ENCODE data around the gene DDC.

The DDC gene

DNA sequence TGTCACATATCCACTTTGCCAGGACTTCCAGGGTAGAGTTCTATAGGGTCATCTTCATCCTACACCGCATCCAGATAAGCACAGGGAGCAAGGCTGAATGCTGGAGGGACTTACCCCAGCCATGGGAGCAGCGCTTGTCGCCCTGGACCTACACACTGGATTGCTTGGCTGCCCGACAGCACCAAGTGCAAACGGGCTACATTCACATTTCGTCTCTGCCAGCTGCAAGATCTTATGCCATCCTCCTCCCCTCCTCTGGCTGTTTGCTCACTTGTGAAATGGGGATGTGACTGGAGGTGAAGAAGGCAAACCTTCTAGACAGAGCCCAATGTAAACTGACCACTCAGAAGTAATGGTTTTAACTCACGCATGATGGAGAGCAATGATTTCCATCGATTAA is 1.0 kb downstream of the DDC start:
- H3K9me3 ChIP-seq (ENCODE audit: insufficient read depth, low read length) = no peaks in the 10 kb centered on the region
- H3K4me3 ChIP-seq (ENCODE audit: insufficient read depth, low read length, poor library complexity, severe bottlenecking) = no peak overlapping the region
- H3K27me3 ChIP-seq (ENCODE audit: low read length) = no peaks in the 10 kb centered on the region
- no peak overlapping the region for H3K9ac ChIP-seq (ENCODE audit: low read length)
- no peaks in the 10 kb centered on the region for H3K36me3 ChIP-seq (ENCODE audit: low read length)
- H2AFZ ChIP-seq (ENCODE audit: low read depth, low read length, severe bottlenecking) = no peak overlapping the region
- no peak overlapping the region for H3K4me2 ChIP-seq (ENCODE audit: low read depth, low read length, poor library complexity, severe bottlenecking)
- no peak overlapping the region for H3K27ac ChIP-seq (ENCODE audit: low read depth, low read length)
- H3F3A ChIP-seq (ENCODE audit: insufficient read depth) = no peaks in the 10 kb centered on the region
- TF ChIP-seq EZH2phosphoT487 (conservative IDR thresholded peaks at IDR 0.05; ENCODE audit: low read length) = no peak
- TF ChIP-seq, protein P1, sequence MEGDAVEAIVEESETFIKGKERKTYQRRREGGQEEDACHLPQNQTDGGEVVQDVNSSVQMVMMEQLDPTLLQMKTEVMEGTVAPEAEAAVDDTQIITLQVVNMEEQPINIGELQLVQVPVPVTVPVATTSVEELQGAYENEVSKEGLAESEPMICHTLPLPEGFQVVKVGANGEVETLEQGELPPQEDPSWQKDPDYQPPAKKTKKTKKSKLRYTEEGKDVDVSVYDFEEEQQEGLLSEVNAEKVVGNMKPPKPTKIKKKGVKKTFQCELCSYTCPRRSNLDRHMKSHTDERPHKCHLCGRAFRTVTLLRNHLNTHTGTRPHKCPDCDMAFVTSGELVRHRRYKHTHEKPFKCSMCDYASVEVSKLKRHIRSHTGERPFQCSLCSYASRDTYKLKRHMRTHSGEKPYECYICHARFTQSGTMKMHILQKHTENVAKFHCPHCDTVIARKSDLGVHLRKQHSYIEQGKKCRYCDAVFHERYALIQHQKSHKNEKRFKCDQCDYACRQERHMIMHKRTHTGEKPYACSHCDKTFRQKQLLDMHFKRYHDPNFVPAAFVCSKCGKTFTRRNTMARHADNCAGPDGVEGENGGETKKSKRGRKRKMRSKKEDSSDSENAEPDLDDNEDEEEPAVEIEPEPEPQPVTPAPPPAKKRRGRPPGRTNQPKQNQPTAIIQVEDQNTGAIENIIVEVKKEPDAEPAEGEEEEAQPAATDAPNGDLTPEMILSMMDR (IDR thresholded peaks at IDR 0.05; ENCODE audit: insufficient read depth, low read length, poor library complexity, severe bottlenecking) = no peak
- no peaks in the 10 kb centered on the region for H3K79me2 ChIP-seq (ENCODE audit: insufficient read depth, low read length)
- no peaks in the 10 kb centered on the region for H3K9me2 ChIP-seq (replicated peaks; ENCODE audit: insufficient read depth, low read length)
- no peaks in the 10 kb centered on the region for H4K20me1 ChIP-seq (ENCODE audit: low read depth, low read length)

DNA sequence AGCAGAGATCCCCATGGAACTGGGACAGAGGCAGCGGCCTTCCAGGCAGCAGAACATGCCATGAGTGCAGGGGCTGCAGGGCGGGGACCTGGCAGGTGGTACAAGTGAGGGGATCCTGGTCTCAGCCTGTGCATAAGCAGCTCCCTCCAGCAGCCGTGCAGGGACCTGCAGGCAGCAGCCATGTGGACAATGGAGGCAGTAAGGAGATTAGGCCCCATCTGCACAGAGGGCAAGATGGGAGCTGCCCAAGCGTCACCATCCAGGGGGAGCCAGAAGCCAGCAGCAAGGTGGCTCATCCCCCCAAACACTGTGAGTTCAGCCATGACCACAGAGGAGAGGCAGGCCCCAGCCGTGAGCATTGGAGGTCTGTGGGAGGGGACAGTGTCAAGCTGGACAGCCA is 3.1 kb downstream of the DDC start:
- H3F3A ChIP-seq (ENCODE audit: insufficient read depth) = no peaks in the 10 kb centered on the region
- H4K20me1 ChIP-seq (ENCODE audit: low read depth, low read length) = no peaks in the 10 kb centered on the region
- H3K27ac ChIP-seq (ENCODE audit: low read depth, low read length) = no peak overlapping the region
- H3K9ac ChIP-seq (ENCODE audit: low read length) = no peak overlapping the region
- no peak overlapping the region for H2AFZ ChIP-seq (ENCODE audit: low read depth, low read length, severe bottlenecking)
- H3K4me2 ChIP-seq (ENCODE audit: low read depth, low read length, poor library complexity, severe bottlenecking) = no peak overlapping the region
- no peaks in the 10 kb centered on the region for H3K27me3 ChIP-seq (ENCODE audit: low read length)
- H3K36me3 ChIP-seq (ENCODE audit: low read length) = no peaks in the 10 kb centered on the region
- H3K9me2 ChIP-seq (replicated peaks; ENCODE audit: insufficient read depth, low read length) = no peaks in the 10 kb centered on the region
- no peak overlapping the region for H3K4me3 ChIP-seq (ENCODE audit: insufficient read depth, low read length, poor library complexity, severe bottlenecking)
- TF ChIP-seq EZH2phosphoT487 (conservative IDR thresholded peaks at IDR 0.05; ENCODE audit: low read length) = no peak
- TF ChIP-seq, protein P1 (IDR thresholded peaks at IDR 0.05; ENCODE audit: insufficient read depth, low read length, poor library complexity, severe bottlenecking) = no peak
- H3K9me3 ChIP-seq (ENCODE audit: insufficient read depth, low read length) = no peaks in the 10 kb centered on the region
- no peaks in the 10 kb centered on the region for H3K79me2 ChIP-seq (ENCODE audit: insufficient read depth, low read length)

DNA sequence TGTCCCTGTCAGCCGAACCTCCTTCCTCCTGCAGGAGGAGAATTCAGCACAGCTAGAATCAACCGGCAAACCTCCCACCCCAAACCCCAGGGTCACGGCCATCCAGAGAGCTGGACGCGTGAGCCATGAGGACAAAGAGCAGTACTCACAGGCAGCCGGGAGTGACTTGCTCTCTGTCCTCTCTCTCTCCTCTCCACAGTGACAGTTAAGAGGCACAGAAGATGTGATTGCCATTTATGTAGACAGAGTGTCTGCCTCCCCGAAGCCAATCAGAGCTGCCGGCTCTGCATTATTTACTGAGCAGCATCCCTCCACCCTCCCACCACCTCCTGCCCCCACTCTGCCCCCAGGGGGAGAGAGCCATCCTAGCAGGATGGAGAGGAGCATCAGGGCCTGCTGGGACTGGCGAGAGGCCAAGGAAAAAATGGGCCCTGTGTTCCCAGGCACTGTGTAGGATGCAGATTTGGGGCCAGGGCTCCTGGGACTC is 4.3 kb downstream of the DDC start:
- Histone ChIP-seq H3K4me2 (ENCODE audit: low read depth, low read length, poor library complexity, severe bottlenecking) (no peak overlapping the region), H3K9ac (ENCODE audit: low read length) (no peak overlapping the region), H2AFZ (ENCODE audit: low read depth, low read length, severe bottlenecking) (no peak overlapping the region), H3F3A (ENCODE audit: insufficient read depth) (no peaks in the 10 kb centered on the region), H4K20me1 (ENCODE audit: low read depth, low read length) (no peaks in the 10 kb centered on the region), H3K9me2 (replicated peaks; ENCODE audit: insufficient read depth, low read length) (no peaks in the 10 kb centered on the region), H3K9me3 (ENCODE audit: insufficient read depth, low read length) (no peaks in the 10 kb centered on the region), H3K27me3 (ENCODE audit: low read length) (no peaks in the 10 kb centered on the region), H3K27ac (ENCODE audit: low read depth, low read length) (no peak overlapping the region), H3K4me3 (ENCODE audit: insufficient read depth, low read length, poor library complexity, severe bottlenecking) (no peak overlapping the region), H3K79me2 (ENCODE audit: insufficient read depth, low read length) (no peaks in the 10 kb centered on the region), H3K36me3 (ENCODE audit: low read length) (no peaks in the 10 kb centered on the region)
- TF ChIP-seq EZH2phosphoT487 (conservative IDR thresholded peaks at IDR 0.05; ENCODE audit: low read length) = no peak
- TF ChIP-seq, protein P1 (IDR thresholded peaks at IDR 0.05; ENCODE audit: insufficient read depth, low read length, poor library complexity, severe bottlenecking) = no peak
